Measurements from ENCODE around the gene SLC38A11. TPM values are rescaled to one million over a fixed set of nuclear protein-coding genes. Genes with fewer than 3 reads are reported as not detected.
"Not testable (repeated sequence)": the region's sequence is repeated elsewhere in the genome, so short reads cannot be mapped to it uniquely, and the experiment has no call there.

Gene SLC38A11
- total RNA-seq: not detected
- not detected for polyA plus RNA-seq (2013, experiment 1 of 2)
- polyA plus RNA-seq (2013, experiment 2 of 2): not detected
- long read RNA-seq, experiment 1: 0 reads
- long read RNA-seq, experiment 2: 0 reads
- long read RNA-seq, experiment 3: 0 reads
- long read RNA-seq, experiment 4: 0 reads

- Histone ChIP-seq H3K27me3 (ENCODE audit: control insufficient read depth, insufficient read depth, low read length, poor library complexity, severe bottlenecking) (no peaks in the 10 kb centered on the region), H3K9ac (ENCODE audit: extremely low read depth, low read length, poor library complexity, severe bottlenecking) (no peak within 1 kb of the TSS), H3K9me3 (ENCODE audit: control insufficient read depth, low read length) (no peaks in the 10 kb centered on the region), H3K36me3 (ENCODE audit: control insufficient read depth, insufficient read depth, low read length) (no peaks in the 10 kb centered on the region), H3K4me3 (ENCODE audit: low read length) (no peak within 1 kb of the TSS), H3K27ac (ENCODE audit: low read depth, low read length) (no peak within 1 kb of the TSS), H3K4me1 (ENCODE audit: control insufficient read depth, insufficient read depth, low read length) (no peaks in the 10 kb centered on the region)
- WGBS, 2 experiments (ENCODE audit: insufficient coverage in 1 of 2, insufficient read length in 1 of 2): 74 to 78% methylated on average over 20 to 34 of the region's 34 CpGs
- no peak within 1 kb of the TSS for H3K27ac Mint-ChIP-seq
- DNase-seq: peak; percentile 69
- peak; percentile 20 for TF ChIP-seq CTCF (conservative IDR thresholded peaks at IDR 0.05)
- H3K9me3 Mint-ChIP-seq: no peaks in the 10 kb centered on the region
- peak within 1 kb of the TSS; percentile 42 for H3K4me3 Mint-ChIP-seq
- peaks cover 17% of the 10 kb centered on the region for H3K27me3 Mint-ChIP-seq (ENCODE audit: insufficient read depth)
- no peaks in the 10 kb centered on the region for H3K36me3 Mint-ChIP-seq (ENCODE audit: low read depth)
- peaks cover 3% of the 10 kb centered on the region for H3K4me1 Mint-ChIP-seq
Observed at GRCh38 chr2:164954954-164955701, at the start of gene SLC38A11. SLC38A11 (minus strand) TSS chr2:164955525; CDS start chr2:164955247, 278 bp downstream.

- Mint-ChIP-seq H3K27me3 (ENCODE audit: insufficient read depth) (no peaks in the 10 kb centered on the region), H3K9me3 (no peaks in the 10 kb centered on the region), H3K36me3 (ENCODE audit: low read depth) (no peaks in the 10 kb centered on the region), H3K27ac (no peak overlapping the region), H3K4me1 (no peaks in the 10 kb centered on the region), H3K4me3 (no peak overlapping the region)
- Histone ChIP-seq H3K36me3 (ENCODE audit: control insufficient read depth, insufficient read depth, low read length) (no peaks in the 10 kb centered on the region), H3K4me1 (ENCODE audit: control insufficient read depth, insufficient read depth, low read length) (no peaks in the 10 kb centered on the region), H3K9ac (ENCODE audit: extremely low read depth, low read length, poor library complexity, severe bottlenecking) (no peak overlapping the region), H3K27ac (ENCODE audit: low read depth, low read length) (no peak overlapping the region), H3K4me3 (ENCODE audit: low read length) (no peak overlapping the region), H3K27me3 (ENCODE audit: control insufficient read depth, insufficient read depth, low read length, poor library complexity, severe bottlenecking) (no peaks in the 10 kb centered on the region), H3K9me3 (ENCODE audit: control insufficient read depth, low read length) (no peaks in the 10 kb centered on the region)
- TF ChIP-seq CTCF (conservative IDR thresholded peaks at IDR 0.05): no peak
- DNase-seq: peak; percentile 66
- 91 to 96% methylated on average over 17 to 24 of the region's 24 CpGs for WGBS, 2 experiments (ENCODE audit: insufficient coverage in 1 of 2, insufficient read length in 1 of 2)
Observed at GRCh38 chr2:165003443-165004130, 48.3 kb upstream of the SLC38A11 start.

GRCh38 chr2:165002638-165003037 lies 47.3 kb upstream of the SLC38A11 start:
- no peak overlapping the region for H3K27ac ChIP-seq (ENCODE audit: low read depth, low read length)
- Mint-ChIP-seq H3K27ac (no peak overlapping the region), H3K4me1 (no peaks in the 10 kb centered on the region), H3K27me3 (ENCODE audit: insufficient read depth) (no peaks in the 10 kb centered on the region), H3K9me3 (no peaks in the 10 kb centered on the region), H3K4me3 (no peak overlapping the region), H3K36me3 (ENCODE audit: low read depth) (no peaks in the 10 kb centered on the region)
- no peak overlapping the region for H3K9ac ChIP-seq (ENCODE audit: extremely low read depth, low read length, poor library complexity, severe bottlenecking)
- H3K36me3 ChIP-seq (ENCODE audit: control insufficient read depth, insufficient read depth, low read length): no peaks in the 10 kb centered on the region
- WGBS, 2 experiments (ENCODE audit: insufficient coverage in 1 of 2, insufficient read length in 1 of 2): 100% methylated on average over 1 of the region's 1 CpG; no CpG with 5 or more reads in 1 of the 2 experiments
- no peak for DNase-seq
- no peaks in the 10 kb centered on the region for H3K9me3 ChIP-seq (ENCODE audit: control insufficient read depth, low read length)
- no peaks in the 10 kb centered on the region for H3K27me3 ChIP-seq (ENCODE audit: control insufficient read depth, insufficient read depth, low read length, poor library complexity, severe bottlenecking)
- no peak overlapping the region for H3K4me3 ChIP-seq (ENCODE audit: low read length)
- no peaks in the 10 kb centered on the region for H3K4me1 ChIP-seq (ENCODE audit: control insufficient read depth, insufficient read depth, low read length)
- no peak for TF ChIP-seq CTCF (conservative IDR thresholded peaks at IDR 0.05)

GRCh38 chr2:164994664-164995299 lies 39.5 kb upstream of the SLC38A11 start:
- DNase-seq; H3K36me3 ChIP-seq (ENCODE audit: control insufficient read depth, insufficient read depth, low read length); H3K4me3 Mint-ChIP-seq; H3K4me1 Mint-ChIP-seq; H3K27ac Mint-ChIP-seq; H3K27me3 ChIP-seq (ENCODE audit: control insufficient read depth, insufficient read depth, low read length, poor library complexity, severe bottlenecking); H3K9ac ChIP-seq (ENCODE audit: extremely low read depth, low read length, poor library complexity, severe bottlenecking); H3K27me3 Mint-ChIP-seq (ENCODE audit: insufficient read depth); H3K36me3 Mint-ChIP-seq (ENCODE audit: low read depth); H3K4me3 ChIP-seq (ENCODE audit: low read length); H3K4me1 ChIP-seq (ENCODE audit: control insufficient read depth, insufficient read depth, low read length); H3K27ac ChIP-seq (ENCODE audit: low read depth, low read length); H3K9me3 ChIP-seq (ENCODE audit: control insufficient read depth, low read length): not testable (repeated sequence)
- H3K9me3 Mint-ChIP-seq: peaks cover 17% of the 10 kb centered on the region
- WGBS, 2 experiments (ENCODE audit: insufficient coverage in 1 of 2, insufficient read length in 1 of 2): 96 to 100% methylated on average over 5 to 43 of the region's 43 CpGs

Measured in endodermal cell (in vitro differentiated cells).